GM18907 (cell line): Measurements from ENCODE around the gene HACD1.

Experiments
- ATAC-seq: cut with Tn5 transposase; IDR thresholded peaks from one replicate; pipeline ENCODE4 v1.9.1; 2021; ENCODE audit warnings: mild to moderate bottlenecking, moderate library complexity; ENCODE audit not compliant: unreplicated experiment

Gene HACD1

GRCh38 chr10:17586821-17587234 lies 30.3 kb downstream of the HACD1 start:
- ATAC-seq: peak; percentile 63

- peak; percentile 89 for ATAC-seq
These were observed 32.2 kb downstream of the HACD1 start for GRCh38 chr10:17585016-17585415.

GRCh38 chr10:17580885-17581284 lies 36.3 kb downstream of the HACD1 start:
- ATAC-seq: no peak

- ATAC-seq: no peak
These were observed 38.6 kb downstream of the HACD1 start for GRCh38 chr10:17578603-17579002.

DNA sequence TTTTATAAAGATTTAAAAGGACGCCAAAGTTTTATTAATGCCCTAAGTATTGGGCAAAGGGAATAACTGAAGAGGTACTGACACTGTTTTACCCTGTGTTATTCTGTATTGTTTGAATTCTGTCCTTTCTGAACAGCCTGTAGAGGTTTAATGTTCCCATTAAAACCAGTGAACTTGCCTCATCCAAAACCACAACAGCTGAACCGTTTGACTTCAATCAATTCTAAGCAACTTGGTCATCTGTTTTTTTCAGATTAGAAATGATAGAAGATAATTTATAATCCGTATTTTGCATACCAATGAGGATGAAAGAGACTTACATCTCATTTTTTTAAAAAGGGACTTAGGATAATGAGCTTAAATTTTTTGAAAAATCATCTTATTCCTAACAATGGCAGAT lies 40.4 kb downstream of the HACD1 start:
- no peak for ATAC-seq

DNA sequence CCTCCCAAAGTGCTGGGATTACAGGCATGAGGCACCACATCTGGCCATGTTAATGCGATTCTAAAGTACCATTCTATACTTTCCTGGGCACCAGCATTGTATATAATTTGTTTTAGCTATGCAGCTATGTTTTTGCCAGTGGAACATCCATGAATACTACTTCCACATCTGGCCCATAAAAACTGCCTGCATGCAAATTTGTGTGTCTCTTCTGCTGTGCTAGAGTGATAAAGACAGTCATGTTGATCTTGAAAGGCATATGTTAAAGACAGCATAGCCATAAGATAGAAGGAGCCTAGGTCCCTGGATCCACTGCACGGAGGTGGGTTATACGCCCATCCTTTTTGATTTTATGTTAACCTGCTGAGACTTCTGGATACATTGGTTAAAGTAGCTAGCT lies 52.3 kb downstream of the HACD1 start:
- ATAC-seq: no peak

DNA sequence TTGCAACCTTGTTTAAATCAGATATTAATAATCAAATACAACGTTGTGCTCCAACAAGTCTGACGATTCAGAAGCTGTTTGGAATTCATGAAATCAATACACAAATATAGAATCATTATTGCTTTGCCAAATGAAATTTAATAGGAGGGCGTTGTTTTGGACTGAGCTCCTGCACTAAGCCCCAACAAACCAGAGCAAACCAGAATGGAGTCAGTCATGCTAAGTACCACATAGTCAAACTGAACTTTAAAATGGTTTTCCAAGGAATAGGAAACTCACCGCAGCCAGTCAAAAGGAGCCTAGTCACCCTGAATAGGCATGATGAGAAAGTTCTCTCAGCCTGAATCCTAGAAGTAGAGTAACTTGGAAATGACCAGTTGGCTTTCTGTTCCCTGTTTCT lies 53.7 kb downstream of the HACD1 start:
- ATAC-seq: no peak

GRCh38 chr10:17562614-17563013 lies 54.6 kb downstream of the HACD1 start:
- ATAC-seq: no peak

- ATAC-seq: no peak
These were observed 56.1 kb downstream of the HACD1 start for GRCh38 chr10:17561111-17561510.

DNA sequence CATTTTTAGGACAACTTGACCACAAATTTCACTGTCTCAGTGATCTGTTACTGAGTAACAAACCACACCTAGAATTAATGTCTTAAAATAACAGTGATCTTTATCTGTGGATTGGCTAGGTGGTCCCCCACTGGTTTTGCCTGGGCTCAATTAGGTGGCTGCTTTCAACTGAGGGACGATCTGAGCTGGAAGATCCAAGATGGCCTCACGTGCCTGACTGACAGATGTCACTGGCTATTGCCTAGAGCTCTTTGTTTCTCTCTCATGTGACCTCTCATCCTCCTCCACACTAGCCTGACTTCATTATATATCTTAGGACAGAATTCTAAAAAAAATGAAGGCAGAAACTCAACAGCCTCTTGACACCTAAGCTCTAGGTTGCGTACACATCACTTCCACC lies 59.7 kb downstream of the HACD1 start:
- ATAC-seq: no peak

DNA sequence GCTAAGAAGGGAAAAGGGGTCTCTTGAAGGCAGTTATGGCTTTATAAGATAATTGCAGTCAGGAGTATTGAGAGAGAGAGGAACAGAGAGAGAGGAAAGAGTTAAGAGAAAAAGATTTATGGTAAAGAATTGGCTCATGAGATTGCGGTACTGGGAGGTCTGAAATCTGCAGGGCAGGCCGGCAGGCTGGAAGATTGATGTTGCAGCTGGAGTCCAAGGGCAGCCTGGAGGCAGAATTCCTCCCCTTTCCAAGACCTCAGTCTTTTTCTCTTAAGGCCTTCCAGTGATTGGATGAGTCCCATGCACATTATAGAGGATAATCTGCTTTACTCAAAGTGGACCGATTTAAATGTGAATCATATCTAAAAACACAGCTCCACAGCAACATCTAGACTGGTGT lies 68.4 kb downstream of the HACD1 start:
- ATAC-seq: no peak

DNA sequence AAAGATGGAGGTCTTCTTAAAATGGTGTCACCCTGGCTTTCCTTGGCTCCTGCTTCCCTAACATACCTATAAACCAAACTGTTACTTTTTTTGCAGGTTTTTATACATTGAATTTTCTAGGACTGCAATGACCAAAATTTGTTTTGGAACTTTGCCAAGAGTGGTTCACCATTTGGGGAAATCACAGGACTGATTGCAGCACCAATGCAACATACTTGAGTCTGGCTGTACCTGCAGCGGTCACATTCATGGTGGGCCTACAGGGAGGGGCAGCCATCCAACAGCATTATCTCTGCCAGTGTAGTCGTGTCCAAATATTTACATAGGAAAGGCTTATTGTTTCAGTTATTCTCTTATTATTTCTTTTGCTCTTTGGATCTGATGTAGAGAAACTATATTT lies 69.0 kb downstream of the HACD1 start:
- no peak for ATAC-seq

GRCh38 chr10:17547060-17547459 lies 70.1 kb downstream of the HACD1 start:
- ATAC-seq: no peak

GRCh38 chr10:17544465-17544864 lies 72.7 kb downstream of the HACD1 start:
- no peak for ATAC-seq
